Ovary (tissue), 3 donors: Measurements from ENCODE around the gene ESAM.

Experiments
- POLR2A ChIP-seq: fragments of 450-650 bp; IDR thresholded peaks from one replicate; pipeline ENCODE4 v1.6.1; 2017; ENCODE audit warnings: antibody characterized with exemption, mild to moderate bottlenecking, moderate library complexity
- TF ChIP-seq, protein P1 (sequence below), 3 donors: fragments of 450-650 bp in 2 of 3; fragments of 200-600 bp in 1 of 3; IDR thresholded peaks; one replicate each; pipeline versions ENCODE4 v1.5.1 to v1.8.0; 2016 to 2022; ENCODE audit warnings: antibody characterized with exemption in 3 of 3, mild to moderate bottlenecking in 1 of 3
- donor health status: DM: no; HTN: no; CAD: no.

DNA sequence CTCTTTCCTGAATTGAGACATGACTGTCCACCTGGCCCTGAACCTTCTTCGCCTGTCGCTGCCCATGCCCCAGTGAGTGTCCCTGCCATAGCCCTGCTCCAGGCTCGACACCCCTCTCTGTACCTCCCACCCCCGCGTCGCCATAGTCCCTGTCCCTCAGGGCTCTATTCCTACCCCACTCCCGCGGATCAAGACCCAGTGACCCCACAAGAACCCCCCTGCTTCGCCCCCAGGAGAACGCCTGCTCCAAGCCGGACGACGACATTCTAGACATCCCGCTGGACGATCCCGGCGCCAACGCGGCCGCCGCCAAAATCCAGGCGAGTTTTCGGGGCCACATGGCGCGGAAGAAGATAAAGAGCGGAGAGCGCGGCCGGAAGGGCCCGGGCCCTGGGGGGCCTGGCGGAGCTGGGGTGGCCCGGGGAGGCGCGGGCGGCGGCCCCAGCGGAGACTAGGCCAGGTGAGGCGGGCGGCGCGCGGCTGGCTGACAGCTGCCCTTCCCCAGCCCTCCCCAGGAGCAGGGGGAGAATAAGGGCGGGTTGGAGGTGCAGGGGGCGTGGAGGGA lies 16.7 kb downstream of the ESAM start:
- TF ChIP-seq, protein P1, sequence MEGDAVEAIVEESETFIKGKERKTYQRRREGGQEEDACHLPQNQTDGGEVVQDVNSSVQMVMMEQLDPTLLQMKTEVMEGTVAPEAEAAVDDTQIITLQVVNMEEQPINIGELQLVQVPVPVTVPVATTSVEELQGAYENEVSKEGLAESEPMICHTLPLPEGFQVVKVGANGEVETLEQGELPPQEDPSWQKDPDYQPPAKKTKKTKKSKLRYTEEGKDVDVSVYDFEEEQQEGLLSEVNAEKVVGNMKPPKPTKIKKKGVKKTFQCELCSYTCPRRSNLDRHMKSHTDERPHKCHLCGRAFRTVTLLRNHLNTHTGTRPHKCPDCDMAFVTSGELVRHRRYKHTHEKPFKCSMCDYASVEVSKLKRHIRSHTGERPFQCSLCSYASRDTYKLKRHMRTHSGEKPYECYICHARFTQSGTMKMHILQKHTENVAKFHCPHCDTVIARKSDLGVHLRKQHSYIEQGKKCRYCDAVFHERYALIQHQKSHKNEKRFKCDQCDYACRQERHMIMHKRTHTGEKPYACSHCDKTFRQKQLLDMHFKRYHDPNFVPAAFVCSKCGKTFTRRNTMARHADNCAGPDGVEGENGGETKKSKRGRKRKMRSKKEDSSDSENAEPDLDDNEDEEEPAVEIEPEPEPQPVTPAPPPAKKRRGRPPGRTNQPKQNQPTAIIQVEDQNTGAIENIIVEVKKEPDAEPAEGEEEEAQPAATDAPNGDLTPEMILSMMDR (IDR thresholded peaks at IDR 0.05) = no peak
- TF ChIP-seq POLR2A = no peak
